Lung (tissue), 12 donors: ENCODE measurements around the gene ITGA8. TPM values are rescaled to one million over a fixed set of nuclear protein-coding genes. Genes with fewer than 3 reads are reported as not detected.

Experiments used
- ATAC-seq: fragments of 200-7000 bp; cut with Tn5 transposase; one replicate; pipeline ENCODE4 v1.9.1; 2020; ENCODE audit warnings: moderate number of reproducible peaks; ENCODE audit not compliant: insufficient read depth, low FRiP score
- DNase-seq, 3 donors: peaks; one replicate each; pipeline ENCODE4 v3.0.0-alpha.2; 2013 to 2017
- H3K27ac ChIP-seq, 2 donors: one replicate each; pipeline ENCODE4 v1.5.1; 2013; ENCODE audit warnings: mild to moderate bottlenecking in 2 of 2, moderate library complexity in 2 of 2, control low read depth in 1 of 2, inconsistent platforms in 1 of 2, low read depth in 1 of 2, low read length in 1 of 2
- H3K27me3 ChIP-seq, 3 donors: one replicate each; pipeline ENCODE4 v1.5.1; 2013; ENCODE audit warnings: low read length in 2 of 3; ENCODE audit not compliant: control insufficient read depth in 3 of 3, insufficient read depth in 3 of 3
- H3K36me3 ChIP-seq, 4 donors: one replicate each; pipeline ENCODE4 v1.5.1; 2013; ENCODE audit warnings: low read length in 4 of 4, mild to moderate bottlenecking in 1 of 4, moderate library complexity in 1 of 4; ENCODE audit not compliant: control insufficient read depth in 4 of 4, insufficient read depth in 4 of 4
- H3K4me1 ChIP-seq, 5 donors: one replicate each; pipeline ENCODE4 v1.5.1; 2013; ENCODE audit warnings: low read length in 5 of 5, mild to moderate bottlenecking in 2 of 5, moderate library complexity in 1 of 5; ENCODE audit not compliant: control insufficient read depth in 5 of 5, insufficient read depth in 5 of 5
- H3K4me3 ChIP-seq: one replicate; pipeline ENCODE4 v1.5.1; 2013; ENCODE audit warnings: mild to moderate bottlenecking, control low read depth, moderate library complexity
- H3K9ac ChIP-seq, 2 donors: one replicate each; pipeline ENCODE4 v1.5.1; 2013; ENCODE audit warnings: low read length in 2 of 2, control low read depth in 1 of 2; ENCODE audit not compliant: insufficient read depth in 1 of 2
- H3K9me3 ChIP-seq, 4 donors: one replicate each; pipeline ENCODE4 v1.5.1; 2013; ENCODE audit warnings: low read length in 3 of 4, mild to moderate bottlenecking in 1 of 4, moderate library complexity in 1 of 4; ENCODE audit not compliant: control insufficient read depth in 4 of 4, insufficient read depth in 3 of 4
- WGBS, 2 donors: extraction: QIAGEN DNeasy Blood & Tissue Kit; methylation state at CpG; one replicate each; pipeline ENCODE4 v1.1.7; 2013; 5-methylcytosine and 5-hydroxymethylcytosine counted together
- polyA plus RNA-seq, 2 donors: library from polyadenylated mRNA; stranded (reverse); fragments of 200-250 nt; gene quantifications; one replicate each; pipeline ENCODE4 v1.2.1, GENCODE V29; 2013
- total RNA-seq, 2 donors: library from RNA; depleted of rRNA in 1 of 2; stranded (reverse); fragments of >200 nt in 1 of 2; gene quantifications; one replicate each; pipeline ENCODE4 v1.2.1, GENCODE V29; 2014 to 2021
- TF ChIP-seq, protein P1 (sequence below): IDR thresholded peaks from 2 replicates; pipeline ENCODE4 v1.5.1; 2012; ENCODE audit warnings: mild to moderate bottlenecking; ENCODE audit errors: control extremely low read depth, extremely low read depth
- donor health status: control.
- donor health status: control.
- donor health status: Bipolar disorder and iron deficiency.
- donor health status: healthy.
- donor health status: DM: yes; HTN: yes; CAD: no.

ITGA8 gene
- total and polyA plus RNA-seq, 4 donors: 3.9 to 124 (median 13.6) TPM

DNA sequence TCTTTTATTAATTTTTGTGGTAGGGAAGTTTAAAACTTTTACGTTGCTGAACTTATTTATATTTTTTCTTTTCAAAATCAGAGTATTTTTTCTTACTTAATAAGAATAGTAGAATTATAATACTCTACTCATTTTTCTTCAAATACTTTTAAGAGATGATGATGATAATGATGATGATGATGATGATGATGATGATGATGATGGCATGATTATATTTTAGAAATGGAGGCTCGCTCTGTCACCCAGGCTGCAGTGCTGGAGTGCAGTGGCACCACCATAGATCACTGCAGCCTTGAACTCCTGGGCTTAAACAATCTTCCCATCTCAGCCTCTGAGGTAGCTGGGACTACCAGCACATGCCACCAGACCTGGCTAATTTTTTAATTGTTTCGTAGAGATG, 230.3 kb downstream of the ITGA8 start:
- DNase-seq: no peak

DNA sequence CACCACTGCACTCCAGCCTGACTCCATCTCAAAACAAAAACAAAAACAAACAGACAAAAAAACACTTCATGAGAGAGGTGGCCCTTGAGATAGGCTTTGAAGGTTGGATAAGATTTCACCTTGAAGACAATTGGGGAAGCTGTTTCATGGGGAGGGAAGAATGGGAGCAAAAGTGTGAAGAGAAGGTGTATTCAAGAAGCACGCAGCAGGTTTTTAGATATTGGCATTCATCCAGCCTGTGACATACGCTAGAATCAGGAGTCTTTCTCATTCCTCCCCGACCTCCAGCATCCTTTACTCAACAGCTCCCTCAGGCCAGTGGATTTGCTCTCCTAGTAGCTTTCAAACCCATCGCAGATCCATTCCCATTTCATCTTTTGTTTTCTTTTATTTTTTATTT, 232.3 kb downstream of the ITGA8 start:
- Histone ChIP-seq H3K27me3 (peaks cover 0 to 5% (median 0%) of the 10 kb centered on the region in 3 donors), H3K36me3 (no peaks in the 10 kb centered on the region), H3K4me1 (peaks cover 0 to 40% (median 17%) of the 10 kb centered on the region in 5 donors), H3K9me3 (peaks cover 0 to 2% (median 0%) of the 10 kb centered on the region in 4 donors), H3K27ac (no peak overlapping the region), H3K4me3 (no peak overlapping the region), H3K9ac (no peak overlapping the region)
- 59 to 72% methylated on average over 4 of the region's 4 CpGs for WGBS, 2 donors
- ATAC-seq (no peak), DNase-seq (no peak)
- TF ChIP-seq, protein P1, sequence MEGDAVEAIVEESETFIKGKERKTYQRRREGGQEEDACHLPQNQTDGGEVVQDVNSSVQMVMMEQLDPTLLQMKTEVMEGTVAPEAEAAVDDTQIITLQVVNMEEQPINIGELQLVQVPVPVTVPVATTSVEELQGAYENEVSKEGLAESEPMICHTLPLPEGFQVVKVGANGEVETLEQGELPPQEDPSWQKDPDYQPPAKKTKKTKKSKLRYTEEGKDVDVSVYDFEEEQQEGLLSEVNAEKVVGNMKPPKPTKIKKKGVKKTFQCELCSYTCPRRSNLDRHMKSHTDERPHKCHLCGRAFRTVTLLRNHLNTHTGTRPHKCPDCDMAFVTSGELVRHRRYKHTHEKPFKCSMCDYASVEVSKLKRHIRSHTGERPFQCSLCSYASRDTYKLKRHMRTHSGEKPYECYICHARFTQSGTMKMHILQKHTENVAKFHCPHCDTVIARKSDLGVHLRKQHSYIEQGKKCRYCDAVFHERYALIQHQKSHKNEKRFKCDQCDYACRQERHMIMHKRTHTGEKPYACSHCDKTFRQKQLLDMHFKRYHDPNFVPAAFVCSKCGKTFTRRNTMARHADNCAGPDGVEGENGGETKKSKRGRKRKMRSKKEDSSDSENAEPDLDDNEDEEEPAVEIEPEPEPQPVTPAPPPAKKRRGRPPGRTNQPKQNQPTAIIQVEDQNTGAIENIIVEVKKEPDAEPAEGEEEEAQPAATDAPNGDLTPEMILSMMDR: no peak

More for the DNA sequence above, 230.3 kb downstream of the ITGA8 start:
- no peaks in the 10 kb centered on the region for H3K9me3 ChIP-seq
- no peak overlapping the region for H3K9ac ChIP-seq
- no peak overlapping the region for H3K4me3 ChIP-seq
- H3K27ac ChIP-seq: no peak overlapping the region
- peaks cover 0 to 5% (median 0%) of the 10 kb centered on the region in 3 donors for H3K27me3 ChIP-seq
- ATAC-seq: no peak
- H3K4me1 ChIP-seq: peaks cover 0 to 22% (median 10%) of the 10 kb centered on the region in 5 donors
- 93 to 95% methylated on average over 3 of the region's 3 CpGs for WGBS, 2 donors
- TF ChIP-seq, protein P1: no peak
- H3K36me3 ChIP-seq: no peaks in the 10 kb centered on the region

DNA sequence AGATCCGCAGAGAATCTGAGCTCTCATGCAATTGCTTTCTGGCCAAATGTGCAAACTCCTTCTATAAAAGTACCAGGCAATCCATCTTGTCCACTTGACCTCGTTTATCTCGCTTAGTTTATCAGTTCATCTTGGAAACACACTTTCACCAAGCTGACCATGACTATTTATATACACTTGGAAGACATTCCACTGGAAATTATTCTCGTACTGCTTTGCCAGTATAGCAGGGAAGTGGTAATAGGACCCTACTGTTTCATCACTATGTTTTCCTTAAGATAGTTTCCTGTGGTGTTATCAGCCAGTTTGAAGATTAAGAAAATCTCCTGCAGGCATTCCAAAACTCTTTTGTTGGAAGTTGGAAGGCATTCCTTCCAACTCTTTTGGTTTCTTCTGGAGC, 233.3 kb downstream of the ITGA8 start:
- Histone ChIP-seq H3K9ac (no peak overlapping the region), H3K4me3 (no peak overlapping the region), H3K9me3 (peaks cover 0 to 2% (median 0%) of the 10 kb centered on the region in 4 donors), H3K27ac (no peak overlapping the region), H3K27me3 (no peaks in the 10 kb centered on the region), H3K36me3 (no peaks in the 10 kb centered on the region), H3K4me1 (peaks cover 0 to 40% (median 17%) of the 10 kb centered on the region in 5 donors)
- TF ChIP-seq, protein P1: no peak
- 29 to 53% methylated on average over 4 of the region's 4 CpGs for WGBS, 2 donors
- DNase-seq: peak in 2 of 3 donors; percentile 79 to 84
- ATAC-seq: no peak
